Measurements from ENCODE around the gene INF2.
"Not testable (repeated sequence)": the region's sequence is repeated elsewhere in the genome, so short reads cannot be mapped to it uniquely, and the experiment has no call there.

DNA sequence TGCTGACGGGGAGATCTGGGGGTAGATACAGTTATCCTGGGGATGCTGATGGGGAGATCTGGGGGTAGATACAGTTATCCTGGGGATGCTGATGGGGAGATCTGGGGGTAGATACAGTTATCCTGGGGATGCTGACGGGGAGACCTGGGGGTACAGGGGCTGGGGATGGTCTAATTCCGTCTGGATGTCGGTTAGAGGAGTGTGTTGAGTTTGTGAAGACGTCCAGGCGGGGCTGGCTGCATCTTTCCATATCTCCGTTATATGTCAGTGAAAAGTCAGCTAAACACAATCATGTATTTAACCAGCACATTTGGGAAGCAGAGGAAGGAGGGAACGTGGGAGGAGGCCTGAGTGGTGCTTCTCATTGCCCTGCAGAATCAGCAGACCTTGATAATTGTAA is 17.3 kb upstream of the INF2 start:
- TF ChIP-seq, protein P1, sequence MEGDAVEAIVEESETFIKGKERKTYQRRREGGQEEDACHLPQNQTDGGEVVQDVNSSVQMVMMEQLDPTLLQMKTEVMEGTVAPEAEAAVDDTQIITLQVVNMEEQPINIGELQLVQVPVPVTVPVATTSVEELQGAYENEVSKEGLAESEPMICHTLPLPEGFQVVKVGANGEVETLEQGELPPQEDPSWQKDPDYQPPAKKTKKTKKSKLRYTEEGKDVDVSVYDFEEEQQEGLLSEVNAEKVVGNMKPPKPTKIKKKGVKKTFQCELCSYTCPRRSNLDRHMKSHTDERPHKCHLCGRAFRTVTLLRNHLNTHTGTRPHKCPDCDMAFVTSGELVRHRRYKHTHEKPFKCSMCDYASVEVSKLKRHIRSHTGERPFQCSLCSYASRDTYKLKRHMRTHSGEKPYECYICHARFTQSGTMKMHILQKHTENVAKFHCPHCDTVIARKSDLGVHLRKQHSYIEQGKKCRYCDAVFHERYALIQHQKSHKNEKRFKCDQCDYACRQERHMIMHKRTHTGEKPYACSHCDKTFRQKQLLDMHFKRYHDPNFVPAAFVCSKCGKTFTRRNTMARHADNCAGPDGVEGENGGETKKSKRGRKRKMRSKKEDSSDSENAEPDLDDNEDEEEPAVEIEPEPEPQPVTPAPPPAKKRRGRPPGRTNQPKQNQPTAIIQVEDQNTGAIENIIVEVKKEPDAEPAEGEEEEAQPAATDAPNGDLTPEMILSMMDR (conservative IDR thresholded peaks at IDR 0.05 in 1 of 2, IDR thresholded peaks at IDR 0.05 in 1 of 2; ENCODE audit: extremely low read depth in 1 of 2, insufficient read depth in 1 of 2, low read depth in 1 of 2, low read length in 2 of 2): not testable (repeated sequence)
- not testable (repeated sequence) for TF ChIP-seq EZH2 (IDR thresholded peaks at IDR 0.05; ENCODE audit: borderline replicate concordance, low read length)

All from mammary epithelial cell (primary cell).